Activated CD4-positive, alpha-beta T cell treated with anti-CD3 and anti-CD28 coated beads, Interleukin-2, amount 50 U/mL, for 24 hours (primary cell): ENCODE data around the gene MYT1.
"Not testable (repeated sequence)": the region's sequence is repeated elsewhere in the genome, so short reads cannot be mapped to it uniquely, and the experiment has no call there.

ENCODE experiments used
- DNase-seq, 2 donors: peaks; one replicate each; pipeline ENCODE4 v3.0.0-alpha.2; 2020; ENCODE audit warnings: low read depth in 1 of 2, low spot score in 1 of 2

The MYT1 gene

GRCh38 chr20:64164123-64164836, at the start of gene MYT1:
TSS of gene MYT1 (plus strand) at chr20:64164452. CDS start at chr20:64198862, 34,410 bp downstream.
- no peak for DNase-seq

DNA sequence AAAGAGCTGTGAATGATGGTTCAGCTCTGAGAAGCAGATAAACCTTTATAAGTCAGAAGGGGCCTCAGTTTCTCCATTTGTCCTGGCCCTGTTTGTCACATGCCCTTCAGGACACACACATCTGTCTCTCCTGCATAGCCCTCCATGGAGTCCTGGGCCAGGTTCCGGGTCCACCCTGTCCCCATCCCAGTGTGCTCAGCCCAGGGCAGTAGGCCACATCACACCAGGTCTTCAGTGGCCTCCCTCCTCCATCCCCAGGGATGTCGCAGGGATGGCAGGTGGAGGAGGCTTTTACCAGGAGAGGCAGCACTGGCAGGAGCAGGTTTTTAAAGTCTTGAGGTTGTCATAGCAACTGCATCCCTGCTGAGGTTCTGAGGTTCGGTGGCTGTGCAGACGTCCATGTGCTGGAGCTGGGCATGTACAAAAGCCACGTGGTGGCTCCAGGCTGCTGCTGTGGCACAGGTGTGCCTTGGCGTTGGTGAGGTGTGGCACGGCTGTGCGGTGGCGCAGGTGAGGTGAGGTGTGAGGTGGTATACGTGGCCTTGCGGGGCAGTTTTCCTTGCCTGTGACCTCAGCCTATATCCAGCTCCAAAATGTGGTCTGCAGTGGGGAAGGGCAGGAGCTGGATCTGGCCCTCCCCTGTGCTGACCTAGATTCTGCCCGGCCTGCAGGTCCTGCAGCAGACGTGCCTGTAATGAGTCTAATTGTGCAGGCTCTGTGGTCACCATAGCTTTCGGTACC, 48.9 kb upstream of the MYT1 start:
- no peak for DNase-seq

GRCh38 chr20:64116016-64116415, 48.2 kb upstream of the MYT1 start:
- no peak for DNase-seq

DNA sequence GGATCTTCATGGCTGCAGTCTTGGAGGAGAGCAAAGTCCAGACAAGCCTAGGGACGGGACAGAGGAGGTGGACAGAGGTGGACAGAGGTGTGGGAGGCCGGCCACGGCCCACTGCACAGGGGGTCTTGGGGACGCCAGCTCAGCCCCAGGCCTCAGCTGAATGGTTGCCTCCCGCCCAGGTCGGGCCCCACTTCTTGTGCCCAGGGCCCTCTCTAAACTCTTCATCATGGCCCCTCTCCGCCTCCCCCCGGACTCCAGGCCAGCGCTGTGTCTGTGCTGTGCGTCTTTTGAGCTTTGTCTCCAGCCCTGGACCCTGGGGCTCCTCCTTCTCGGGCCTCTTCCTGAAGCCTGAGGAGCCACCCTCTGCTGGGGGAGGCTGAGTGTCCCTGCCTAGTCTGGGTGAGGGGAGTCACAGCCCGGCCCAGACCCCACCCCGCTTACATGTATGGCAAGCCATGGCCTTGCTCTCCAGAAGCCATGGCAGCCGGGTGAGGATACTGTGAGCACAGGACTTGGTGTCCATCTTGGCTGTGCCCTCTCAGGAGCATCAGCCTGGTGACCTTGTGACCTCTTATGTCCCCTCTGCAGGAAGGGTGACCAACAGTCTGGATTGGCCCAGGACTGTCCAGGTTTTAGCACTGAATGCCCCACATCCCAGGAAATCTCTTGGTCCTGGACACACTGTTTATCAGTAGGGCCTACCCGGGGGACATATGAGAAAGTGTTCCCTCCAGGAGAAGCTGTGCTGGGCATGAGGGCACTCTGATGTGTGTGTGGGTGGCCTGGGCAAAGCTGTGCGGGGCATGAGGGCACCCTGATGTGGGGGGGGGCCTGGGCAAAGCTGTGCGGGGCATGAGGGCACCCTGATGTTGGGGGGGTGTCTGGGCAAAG, 47.5 kb upstream of the MYT1 start:
- no peak for DNase-seq

- DNase-seq, result not testable (repeated sequence)
Measured at GRCh38 chr20:64117432-64117777, 46.8 kb upstream of the MYT1 start.

- no peak for DNase-seq
Measured at GRCh38 chr20:64119301-64119680, 45.0 kb upstream of the MYT1 start.

GRCh38 chr20:64119681-64120341, 44.4 kb upstream of the MYT1 start:
- no peak for DNase-seq

- no peak for DNase-seq
Measured at GRCh38 chr20:64121586-64121985, 42.7 kb upstream of the MYT1 start.

DNA sequence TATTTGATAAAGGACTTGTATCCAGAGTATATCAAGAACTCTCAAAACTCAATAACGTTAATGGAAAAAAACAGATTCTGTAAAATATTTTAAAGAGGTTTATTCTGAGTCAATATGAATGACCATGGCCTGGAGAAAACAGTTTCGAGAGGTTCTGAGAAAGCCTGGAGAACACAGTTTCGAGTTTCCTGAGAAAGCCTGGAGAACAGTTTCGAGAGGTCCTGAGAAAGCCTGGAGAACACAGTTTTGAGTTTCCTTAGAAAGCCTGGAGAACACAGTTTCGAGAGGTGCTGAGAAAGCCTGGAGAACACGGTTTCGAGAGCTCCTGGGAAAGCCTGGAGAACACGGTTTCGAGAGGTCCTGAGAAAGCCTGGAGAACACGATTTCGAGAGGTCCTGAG, 41.3 kb upstream of the MYT1 start:
- not testable (repeated sequence) for DNase-seq

DNA sequence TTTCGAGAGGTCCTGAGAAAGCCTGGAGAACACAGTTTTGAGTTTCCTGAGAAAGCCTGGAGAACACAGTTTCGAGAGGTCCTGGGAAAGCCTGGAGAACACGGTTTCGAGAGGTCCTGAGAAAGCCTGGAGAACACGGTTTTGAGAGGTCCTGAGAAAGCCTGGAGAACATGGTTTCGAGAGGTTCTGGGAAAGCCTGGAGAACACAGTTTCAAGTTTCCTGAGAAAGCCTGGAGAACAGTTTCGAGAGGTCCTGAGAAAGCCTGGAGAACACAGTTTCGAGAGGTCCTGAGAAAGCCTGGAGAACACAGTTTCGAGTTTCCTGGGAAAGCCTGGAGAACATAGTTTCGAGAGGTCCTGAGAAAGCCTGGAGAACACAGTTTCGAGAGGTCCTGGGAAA, 40.7 kb upstream of the MYT1 start:
- DNase-seq, result not testable (repeated sequence)

GRCh38 chr20:64129146-64129782, 35.0 kb upstream of the MYT1 start:
- DNase-seq, result no peak

DNA sequence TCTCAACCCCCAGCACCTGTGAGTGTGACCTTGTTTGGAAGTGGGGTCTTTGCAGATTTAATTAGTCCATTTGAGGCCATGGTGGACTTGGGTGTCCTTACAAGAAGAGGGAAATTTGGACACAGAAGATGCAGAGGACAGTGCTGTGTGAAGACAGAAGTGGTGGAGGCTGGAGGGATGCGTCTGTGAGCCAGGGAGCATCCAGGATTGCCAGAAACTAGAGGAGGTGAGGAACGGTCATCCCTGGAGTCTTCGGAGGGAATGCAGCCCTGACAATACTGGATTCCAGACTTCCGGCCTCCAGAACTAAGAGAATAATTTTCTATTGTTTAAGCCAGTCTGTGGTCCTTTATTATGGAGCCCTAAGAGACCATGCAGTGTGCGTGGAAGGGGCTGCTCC, 34.0 kb upstream of the MYT1 start:
- DNase-seq, result no peak

GRCh38 chr20:64130876-64131275, 33.4 kb upstream of the MYT1 start:
- no peak for DNase-seq

DNA sequence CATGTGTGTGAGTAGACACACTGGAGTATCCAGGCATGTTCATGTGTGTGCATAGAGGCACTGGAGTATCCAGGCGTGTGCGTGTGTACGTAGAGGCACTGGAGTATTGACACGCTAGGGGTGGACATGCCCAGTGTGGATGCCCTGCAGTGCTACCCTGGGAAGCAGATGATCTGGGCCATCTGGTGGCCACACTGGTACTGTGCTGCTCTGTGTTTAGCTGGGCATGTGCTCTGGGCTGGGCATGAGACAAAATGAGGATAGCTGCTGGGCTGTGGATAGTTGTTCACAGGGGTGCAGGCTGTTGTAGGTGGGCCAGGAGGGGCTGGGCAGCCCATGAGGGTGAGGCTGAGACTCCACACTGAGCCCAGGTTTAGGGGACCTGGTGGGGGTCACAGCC, 32.8 kb upstream of the MYT1 start:
- DNase-seq, result no peak

GRCh38 chr20:64133951-64134407, 30.3 kb upstream of the MYT1 start:
- DNase-seq, result no peak

- not testable (repeated sequence) for DNase-seq
Measured at GRCh38 chr20:64134744-64135143, 29.5 kb upstream of the MYT1 start.

DNA sequence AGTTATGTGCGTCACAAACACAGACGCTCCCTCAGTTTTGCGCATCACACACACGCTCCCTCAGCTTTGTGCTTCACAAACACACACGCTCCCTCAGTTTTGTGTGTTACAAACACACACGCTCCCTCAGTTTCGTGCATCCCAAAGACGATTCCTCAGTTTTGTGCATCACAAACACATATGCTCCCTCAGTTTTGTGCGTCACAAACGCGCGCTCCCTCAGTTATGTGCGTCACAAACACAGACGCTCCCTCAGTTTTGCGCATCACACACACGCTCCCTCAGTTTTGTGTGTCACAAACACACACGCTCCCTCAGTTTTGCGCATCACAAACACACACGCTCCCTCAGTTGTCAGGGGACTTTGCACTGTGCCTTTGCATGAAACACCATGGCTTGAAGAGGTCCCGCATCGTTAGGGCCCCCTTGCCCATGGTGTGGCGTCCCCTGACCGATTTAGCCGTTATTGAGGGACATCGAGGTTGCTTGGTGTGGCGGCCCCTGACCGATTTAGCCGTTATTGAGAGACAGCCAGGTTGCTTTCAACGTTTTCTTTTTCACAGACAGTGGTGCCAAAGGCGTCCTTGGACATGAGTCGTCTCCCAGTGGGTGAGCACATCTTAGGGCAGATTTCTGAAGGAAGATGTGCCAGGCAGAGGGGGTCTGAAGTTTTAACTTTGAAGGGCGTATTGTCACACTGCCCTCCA, 28.1 kb upstream of the MYT1 start:
- no peak for DNase-seq

- no peak for DNase-seq
Measured at GRCh38 chr20:64137598-64138031, 26.6 kb upstream of the MYT1 start.

DNA sequence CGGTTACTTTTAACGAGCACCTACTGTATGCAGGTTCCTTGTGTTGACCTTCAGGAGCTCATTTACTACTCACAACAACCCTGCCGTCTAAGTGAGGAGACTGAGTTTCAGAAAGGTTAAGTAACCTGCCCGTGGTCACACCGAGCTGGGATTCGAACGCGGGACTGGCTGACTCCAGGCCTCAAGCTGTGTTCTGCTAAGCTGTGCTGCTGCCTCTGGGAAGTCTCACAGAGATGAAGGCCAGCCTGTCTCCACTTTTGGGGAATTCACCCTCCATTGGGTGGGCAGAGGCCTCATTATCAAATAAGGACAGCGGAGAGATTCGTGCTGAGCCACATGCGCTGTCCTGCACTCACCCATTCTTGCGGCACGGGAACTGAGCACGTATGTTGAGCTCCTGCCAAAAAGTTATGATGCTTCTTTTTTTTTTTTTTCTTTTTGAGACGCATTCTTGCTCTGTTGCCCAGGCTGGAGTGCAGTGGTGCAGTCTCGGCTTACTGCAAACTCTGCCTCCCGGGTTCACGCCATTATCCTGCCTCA, 25.9 kb upstream of the MYT1 start:
- no peak for DNase-seq
